Ovary (tissue), 3 donors: ENCODE measurements around the gene RIN3.

Experiments
- POLR2A ChIP-seq: fragments of 450-650 bp; IDR thresholded peaks from one replicate; pipeline ENCODE4 v1.6.1; 2017; ENCODE audit warnings: antibody characterized with exemption, mild to moderate bottlenecking, moderate library complexity
- TF ChIP-seq, protein P1 (sequence below), 3 donors: fragments of 450-650 bp in 2 of 3; fragments of 200-600 bp in 1 of 3; IDR thresholded peaks; one replicate each; pipeline versions ENCODE4 v1.5.1 to v1.8.0; 2016 to 2022; ENCODE audit warnings: antibody characterized with exemption in 3 of 3, mild to moderate bottlenecking in 1 of 3
- donor health status: DM: no; HTN: no; CAD: no.

DNA sequence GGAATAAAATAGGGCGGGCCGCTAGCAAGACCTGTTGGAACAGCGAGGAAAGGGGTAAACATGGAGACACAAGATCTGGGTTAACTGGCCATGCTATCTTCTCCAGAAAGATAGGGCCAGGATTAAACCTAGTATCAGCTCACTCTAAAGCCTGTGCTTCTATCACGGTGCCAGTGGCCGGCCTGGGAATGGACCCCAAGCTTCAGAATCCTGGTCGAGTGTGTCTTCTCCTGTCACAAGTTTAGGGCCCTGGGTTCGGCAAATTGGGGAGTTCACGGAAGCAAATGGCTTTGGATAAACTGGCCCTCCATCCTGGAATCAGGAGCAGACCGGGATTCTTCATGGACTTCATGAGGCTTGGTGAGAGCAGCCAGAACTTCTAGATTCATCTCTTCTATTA lies 152.7 kb downstream of the RIN3 start:
- TF ChIP-seq, protein P1, sequence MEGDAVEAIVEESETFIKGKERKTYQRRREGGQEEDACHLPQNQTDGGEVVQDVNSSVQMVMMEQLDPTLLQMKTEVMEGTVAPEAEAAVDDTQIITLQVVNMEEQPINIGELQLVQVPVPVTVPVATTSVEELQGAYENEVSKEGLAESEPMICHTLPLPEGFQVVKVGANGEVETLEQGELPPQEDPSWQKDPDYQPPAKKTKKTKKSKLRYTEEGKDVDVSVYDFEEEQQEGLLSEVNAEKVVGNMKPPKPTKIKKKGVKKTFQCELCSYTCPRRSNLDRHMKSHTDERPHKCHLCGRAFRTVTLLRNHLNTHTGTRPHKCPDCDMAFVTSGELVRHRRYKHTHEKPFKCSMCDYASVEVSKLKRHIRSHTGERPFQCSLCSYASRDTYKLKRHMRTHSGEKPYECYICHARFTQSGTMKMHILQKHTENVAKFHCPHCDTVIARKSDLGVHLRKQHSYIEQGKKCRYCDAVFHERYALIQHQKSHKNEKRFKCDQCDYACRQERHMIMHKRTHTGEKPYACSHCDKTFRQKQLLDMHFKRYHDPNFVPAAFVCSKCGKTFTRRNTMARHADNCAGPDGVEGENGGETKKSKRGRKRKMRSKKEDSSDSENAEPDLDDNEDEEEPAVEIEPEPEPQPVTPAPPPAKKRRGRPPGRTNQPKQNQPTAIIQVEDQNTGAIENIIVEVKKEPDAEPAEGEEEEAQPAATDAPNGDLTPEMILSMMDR (IDR thresholded peaks at IDR 0.05), result no peak
- TF ChIP-seq POLR2A, result no peak
